ENCODE results near the gene AMZ1. TPM values are rescaled to one million over a fixed set of nuclear protein-coding genes. Genes with fewer than 3 reads are reported as not detected.
"Not testable (repeated sequence)": the region's sequence is repeated elsewhere in the genome, so short reads cannot be mapped to it uniquely, and the experiment has no call there.

AMZ1 gene
- total and polyA plus RNA-seq, 2 donors (not counting 1 experiment from before 2014, with no cell fraction given): 0.26 to 0.33 TPM

DNA sequence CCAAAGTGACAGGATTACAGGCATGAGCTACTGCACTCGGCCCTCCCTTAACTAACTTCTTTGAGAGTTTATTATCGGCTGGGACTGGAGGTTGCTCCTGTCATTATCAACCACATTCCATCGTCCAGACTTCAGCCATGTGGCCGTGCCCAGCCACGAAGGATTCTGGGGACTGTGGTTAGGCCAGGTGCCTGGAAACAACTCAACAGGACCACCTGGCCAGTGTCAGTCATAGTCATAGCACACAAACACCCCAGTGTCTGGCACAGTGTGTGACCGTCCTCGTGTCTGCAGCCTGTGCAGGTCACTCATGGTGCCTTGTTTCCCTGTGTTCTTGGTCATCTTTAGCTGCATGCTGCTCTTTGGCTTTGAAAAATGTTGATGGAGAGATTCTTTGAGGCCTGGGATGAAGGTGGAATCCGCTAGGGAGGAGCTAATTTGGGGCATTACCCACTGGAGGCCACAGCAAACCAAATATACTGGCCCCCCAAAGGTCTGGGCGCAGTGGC, 12.7 kb upstream of the AMZ1 start:
- Histone ChIP-seq H3K27ac (ENCODE audit: insufficient read depth, low read length) (no peak overlapping the region), H3K9me3 (ENCODE audit: control insufficient read depth, insufficient read depth, low read depth, low read length) (no peaks in the 10 kb centered on the region), H3K79me2 (ENCODE audit: control insufficient read depth, insufficient read depth, low read length) (no peaks in the 10 kb centered on the region), H2AFZ (ENCODE audit: low read length) (no peak overlapping the region), H3K27me3 (ENCODE audit: control insufficient read depth, insufficient read depth, low read length) (no peaks in the 10 kb centered on the region), H3K9ac (ENCODE audit: insufficient read depth, low read length) (no peak overlapping the region), H3K4me2 (ENCODE audit: extremely low read depth, insufficient read depth, low read length) (no peak overlapping the region), H4K20me1 (ENCODE audit: control insufficient read depth, extremely low read depth, insufficient read depth, low read length) (no peaks in the 10 kb centered on the region), H3K4me1 (ENCODE audit: control insufficient read depth, extremely low read depth, insufficient read depth, low read length) (no peaks in the 10 kb centered on the region), H3K36me3 (ENCODE audit: control insufficient read depth, insufficient read depth, low read length) (no peaks in the 10 kb centered on the region), H3K4me3 (replicated peaks in 1 of 4; ENCODE audit: control extremely low read depth in 1 of 4, insufficient read depth in 1 of 4, low read depth in 3 of 4, low read length in 4 of 4) (no peak overlapping the region)
- TF ChIP-seq, protein P1, sequence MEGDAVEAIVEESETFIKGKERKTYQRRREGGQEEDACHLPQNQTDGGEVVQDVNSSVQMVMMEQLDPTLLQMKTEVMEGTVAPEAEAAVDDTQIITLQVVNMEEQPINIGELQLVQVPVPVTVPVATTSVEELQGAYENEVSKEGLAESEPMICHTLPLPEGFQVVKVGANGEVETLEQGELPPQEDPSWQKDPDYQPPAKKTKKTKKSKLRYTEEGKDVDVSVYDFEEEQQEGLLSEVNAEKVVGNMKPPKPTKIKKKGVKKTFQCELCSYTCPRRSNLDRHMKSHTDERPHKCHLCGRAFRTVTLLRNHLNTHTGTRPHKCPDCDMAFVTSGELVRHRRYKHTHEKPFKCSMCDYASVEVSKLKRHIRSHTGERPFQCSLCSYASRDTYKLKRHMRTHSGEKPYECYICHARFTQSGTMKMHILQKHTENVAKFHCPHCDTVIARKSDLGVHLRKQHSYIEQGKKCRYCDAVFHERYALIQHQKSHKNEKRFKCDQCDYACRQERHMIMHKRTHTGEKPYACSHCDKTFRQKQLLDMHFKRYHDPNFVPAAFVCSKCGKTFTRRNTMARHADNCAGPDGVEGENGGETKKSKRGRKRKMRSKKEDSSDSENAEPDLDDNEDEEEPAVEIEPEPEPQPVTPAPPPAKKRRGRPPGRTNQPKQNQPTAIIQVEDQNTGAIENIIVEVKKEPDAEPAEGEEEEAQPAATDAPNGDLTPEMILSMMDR (conservative IDR thresholded peaks at IDR 0.05 in 1 of 2, IDR thresholded peaks at IDR 0.05 in 1 of 2; ENCODE audit: low read depth in 1 of 2, low read length in 2 of 2): no peak
- DNase-seq (ENCODE audit: low read depth in 2 of 2): no peak

DNA sequence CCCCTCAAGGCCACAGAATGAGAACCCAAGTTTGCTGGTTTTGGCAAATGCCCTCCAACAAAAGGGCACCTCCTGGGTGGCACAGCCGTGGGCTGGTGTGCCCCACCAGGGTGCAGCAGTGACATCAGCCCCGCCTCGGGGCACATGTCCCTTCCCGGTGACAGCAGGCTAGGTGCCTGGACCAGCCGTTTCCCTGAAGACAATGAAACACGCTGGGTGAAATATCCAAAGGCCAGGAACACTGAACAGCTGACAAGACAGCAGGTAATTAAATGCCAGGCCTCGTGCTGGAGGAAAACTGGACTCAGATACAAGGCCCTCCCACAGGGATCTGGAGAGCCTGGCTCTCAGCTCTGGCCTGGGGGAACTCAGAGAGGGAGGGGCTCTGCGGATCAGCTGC, 11.4 kb upstream of the AMZ1 start:
- DNase-seq (ENCODE audit: low read depth in 2 of 2); H3K79me2 ChIP-seq (ENCODE audit: control insufficient read depth, insufficient read depth, low read length); H3K36me3 ChIP-seq (ENCODE audit: control insufficient read depth, insufficient read depth, low read length); H4K20me1 ChIP-seq (ENCODE audit: control insufficient read depth, extremely low read depth, insufficient read depth, low read length); H2AFZ ChIP-seq (ENCODE audit: low read length); H3K4me2 ChIP-seq (ENCODE audit: extremely low read depth, insufficient read depth, low read length); H3K27me3 ChIP-seq (ENCODE audit: control insufficient read depth, insufficient read depth, low read length); H3K27ac ChIP-seq (ENCODE audit: insufficient read depth, low read length); H3K9me3 ChIP-seq (ENCODE audit: control insufficient read depth, insufficient read depth, low read depth, low read length); H3K4me3 ChIP-seq (replicated peaks in 1 of 4; ENCODE audit: control extremely low read depth in 1 of 4, insufficient read depth in 1 of 4, low read depth in 3 of 4, low read length in 4 of 4); H3K4me1 ChIP-seq (ENCODE audit: control insufficient read depth, extremely low read depth, insufficient read depth, low read length); H3K9ac ChIP-seq (ENCODE audit: insufficient read depth, low read length): not testable (repeated sequence)

DNA sequence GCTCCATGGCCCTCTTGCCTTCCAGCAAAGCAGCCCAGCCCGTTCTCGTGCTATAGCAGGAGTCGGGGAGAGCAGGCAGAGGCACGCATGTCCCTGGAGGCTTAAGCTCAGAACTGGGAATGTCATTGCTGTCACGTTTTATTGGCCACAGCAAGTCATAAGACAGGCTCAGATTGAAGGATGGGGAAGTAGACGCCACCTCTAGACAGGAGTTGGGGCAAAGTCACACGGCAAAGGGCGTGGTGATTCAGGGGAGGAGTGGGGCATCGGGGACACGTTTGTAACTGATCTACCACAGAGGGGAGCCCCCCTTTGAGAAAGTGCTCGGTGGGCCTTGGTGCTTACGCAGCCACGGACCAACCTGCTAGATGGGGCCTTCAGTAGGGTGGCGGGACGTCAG, 9.5 kb upstream of the AMZ1 start:
- H3K79me2 ChIP-seq (ENCODE audit: control insufficient read depth, insufficient read depth, low read length); H3K4me3 ChIP-seq (replicated peaks in 1 of 4; ENCODE audit: control extremely low read depth in 1 of 4, insufficient read depth in 1 of 4, low read depth in 3 of 4, low read length in 4 of 4); H4K20me1 ChIP-seq (ENCODE audit: control insufficient read depth, extremely low read depth, insufficient read depth, low read length); H3K27ac ChIP-seq (ENCODE audit: insufficient read depth, low read length); H3K27me3 ChIP-seq (ENCODE audit: control insufficient read depth, insufficient read depth, low read length); H3K9ac ChIP-seq (ENCODE audit: insufficient read depth, low read length); H2AFZ ChIP-seq (ENCODE audit: low read length); H3K4me2 ChIP-seq (ENCODE audit: extremely low read depth, insufficient read depth, low read length); H3K9me3 ChIP-seq (ENCODE audit: control insufficient read depth, insufficient read depth, low read depth, low read length); DNase-seq (ENCODE audit: low read depth in 2 of 2); H3K36me3 ChIP-seq (ENCODE audit: control insufficient read depth, insufficient read depth, low read length); H3K4me1 ChIP-seq (ENCODE audit: control insufficient read depth, extremely low read depth, insufficient read depth, low read length): not testable (repeated sequence)

DNA sequence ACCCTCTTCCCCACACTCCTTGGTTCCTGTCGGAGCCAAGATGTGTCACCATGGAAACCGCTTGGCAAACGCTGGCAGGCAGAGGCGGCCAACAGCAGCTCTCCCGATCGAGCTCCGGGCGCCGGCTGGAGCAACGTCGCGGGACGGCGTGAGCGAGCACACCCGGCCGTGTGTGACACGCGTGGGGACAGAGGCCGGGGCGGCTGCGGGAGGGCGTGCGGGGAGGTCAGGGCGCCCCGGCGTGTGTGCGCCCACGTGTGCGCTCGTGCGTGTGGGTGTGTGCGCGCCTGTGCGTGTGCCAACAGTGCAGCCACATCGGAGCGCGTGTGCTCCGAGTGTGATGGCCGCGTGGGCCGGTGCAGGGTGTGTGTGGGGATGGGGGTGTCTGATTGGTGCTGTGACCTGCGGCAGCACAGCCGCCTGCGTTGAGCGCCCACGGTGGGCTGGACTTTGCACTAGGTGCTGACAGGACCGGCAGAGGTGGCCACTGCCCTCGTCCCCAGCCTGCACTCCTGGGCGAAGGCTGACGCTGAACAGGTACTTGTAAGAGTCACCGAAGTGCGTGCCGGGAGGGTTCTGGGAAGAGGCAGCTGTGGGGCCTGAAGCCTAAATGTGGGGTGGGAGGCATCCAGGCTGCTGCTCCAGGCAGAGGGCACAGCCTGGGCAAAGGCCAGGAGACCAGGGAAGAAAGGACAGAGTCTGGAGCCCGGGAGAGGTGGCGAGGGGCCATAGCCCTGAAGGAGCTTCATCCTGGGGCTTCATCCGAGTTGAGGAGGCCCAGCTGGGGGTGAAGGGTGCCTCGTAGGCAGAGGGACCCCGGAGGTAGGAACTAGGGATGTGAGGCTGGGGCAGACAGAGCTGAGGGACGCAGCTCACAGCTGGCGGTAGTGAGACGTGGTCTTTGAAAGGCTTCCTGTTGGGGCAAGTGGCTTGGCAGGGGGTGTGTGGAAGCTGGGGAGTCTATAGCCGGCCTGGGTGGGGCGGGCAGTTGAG, 8.6 kb upstream of the AMZ1 start:
- not testable (repeated sequence) for H3K27ac ChIP-seq (ENCODE audit: insufficient read depth, low read length); H3K4me1 ChIP-seq (ENCODE audit: control insufficient read depth, extremely low read depth, insufficient read depth, low read length); H3K27me3 ChIP-seq (ENCODE audit: control insufficient read depth, insufficient read depth, low read length); H4K20me1 ChIP-seq (ENCODE audit: control insufficient read depth, extremely low read depth, insufficient read depth, low read length); H3K9me3 ChIP-seq (ENCODE audit: control insufficient read depth, insufficient read depth, low read depth, low read length); H3K4me3 ChIP-seq (replicated peaks in 1 of 4; ENCODE audit: control extremely low read depth in 1 of 4, insufficient read depth in 1 of 4, low read depth in 3 of 4, low read length in 4 of 4); DNase-seq (ENCODE audit: low read depth in 2 of 2); H3K79me2 ChIP-seq (ENCODE audit: control insufficient read depth, insufficient read depth, low read length); H3K9ac ChIP-seq (ENCODE audit: insufficient read depth, low read length); H2AFZ ChIP-seq (ENCODE audit: low read length); H3K36me3 ChIP-seq (ENCODE audit: control insufficient read depth, insufficient read depth, low read length); H3K4me2 ChIP-seq (ENCODE audit: extremely low read depth, insufficient read depth, low read length)
